Gastroesophageal sphincter (tissue), 4 donors: ENCODE data around the gene ARL11. TPM values are rescaled to one million over a fixed set of nuclear protein-coding genes. Genes with fewer than 3 reads are reported as not detected.

ENCODE experiments used
- ATAC-seq: fragments of 150-250 bp; one replicate; pipeline ENCODE4 v1.9.1; 2016; ENCODE audit warnings: mild to moderate bottlenecking, moderate library complexity
- H3K27ac ChIP-seq, 4 donors: fragments of 200-600 bp; sonication (generic) in 3 of 4; 1 replicate in 3 of 4; 2 replicates in 1 of 4; pipeline ENCODE4 v1.5.1; 2016 to 2019
- H3K27me3 ChIP-seq: fragments of 200-600 bp; sonication (generic); one replicate; pipeline ENCODE4 v1.5.1; 2019
- H3K36me3 ChIP-seq, 2 donors: fragments of 200-600 bp; sonication (generic); one replicate each; pipeline ENCODE4 v1.5.1; 2019; ENCODE audit warnings: control low read depth in 1 of 2
- H3K4me1 ChIP-seq, 3 donors: fragments of 200-600 bp; sonication (generic); 1 replicate in 2 of 3; 2 replicates in 1 of 3; pipeline ENCODE4 v1.5.1; 2016 to 2019; ENCODE audit warnings: control low read depth in 2 of 3
- H3K4me3 ChIP-seq, 2 donors: fragments of 200-600 bp; sonication (generic); one replicate each; pipeline ENCODE4 v1.5.1; 2019; ENCODE audit warnings: mild to moderate bottlenecking in 1 of 2, moderate library complexity in 1 of 2
- H3K9me3 ChIP-seq, 3 donors: fragments of 200-600 bp; sonication (generic); one replicate each; pipeline ENCODE4 v1.5.1; 2017 to 2019; ENCODE audit warnings: control low read depth in 2 of 3
- EP300 ChIP-seq: sonication (generic); formaldehyde crosslinking; IDR thresholded peaks from one replicate; pipeline ENCODE4 v1.6.1; 2017; ENCODE audit warnings: antibody characterized with exemption, mild to moderate bottlenecking
- POLR2A ChIP-seq, 2 donors: fragments of 450-650 bp; IDR thresholded peaks; one replicate each; pipeline ENCODE4 v1.6.1; 2017; ENCODE audit warnings: antibody characterized with exemption in 2 of 2, mild to moderate bottlenecking in 2 of 2, moderate library complexity in 1 of 2
- POLR2AphosphoS5 ChIP-seq: sonication (generic); formaldehyde crosslinking; IDR thresholded peaks from one replicate; pipeline ENCODE4 v1.6.1; 2017; ENCODE audit warnings: antibody characterized with exemption
- WGBS, 2 donors: methylation state at CpG; one replicate each; pipeline ENCODE4 v1.1.5; 2018; ENCODE audit warnings: low coverage in 1 of 2; 5-methylcytosine and 5-hydroxymethylcytosine counted together
- total RNA-seq, 4 donors: library from RNA; depleted of rRNA; stranded (reverse); fragments of >200 nt; gene quantifications; one replicate each; pipeline ENCODE4 v1.1.0, GENCODE V29; 2016
- TF ChIP-seq, protein P1 (sequence below), 4 experiments: fragments of 200-600 bp in 2 of 4; fragments of 450-650 bp in 2 of 4; sonication (generic) in 1 of 4; IDR thresholded peaks; one replicate each; pipeline ENCODE4 v1.5.1; 2017 to 2019; ENCODE audit warnings: antibody characterized with exemption in 4 of 4, mild to moderate bottlenecking in 2 of 4, moderate library complexity in 2 of 4

Gene ARL11
- total RNA-seq, 4 donors from 2014 or later, result 0.15 to 0.94 (median 0.68) TPM

- H3K27me3 ChIP-seq, result no peaks in the 10 kb centered on the region
- no peaks in the 10 kb centered on the region for H3K36me3 ChIP-seq
- ATAC-seq, result no peak
- H3K4me3 ChIP-seq, result no peak overlapping the region
- 69 to 96% methylated on average over 2 of the region's 6 CpGs for WGBS, 2 donors
- H3K9me3 ChIP-seq, result no peaks in the 10 kb centered on the region
- TF ChIP-seq, protein P1, sequence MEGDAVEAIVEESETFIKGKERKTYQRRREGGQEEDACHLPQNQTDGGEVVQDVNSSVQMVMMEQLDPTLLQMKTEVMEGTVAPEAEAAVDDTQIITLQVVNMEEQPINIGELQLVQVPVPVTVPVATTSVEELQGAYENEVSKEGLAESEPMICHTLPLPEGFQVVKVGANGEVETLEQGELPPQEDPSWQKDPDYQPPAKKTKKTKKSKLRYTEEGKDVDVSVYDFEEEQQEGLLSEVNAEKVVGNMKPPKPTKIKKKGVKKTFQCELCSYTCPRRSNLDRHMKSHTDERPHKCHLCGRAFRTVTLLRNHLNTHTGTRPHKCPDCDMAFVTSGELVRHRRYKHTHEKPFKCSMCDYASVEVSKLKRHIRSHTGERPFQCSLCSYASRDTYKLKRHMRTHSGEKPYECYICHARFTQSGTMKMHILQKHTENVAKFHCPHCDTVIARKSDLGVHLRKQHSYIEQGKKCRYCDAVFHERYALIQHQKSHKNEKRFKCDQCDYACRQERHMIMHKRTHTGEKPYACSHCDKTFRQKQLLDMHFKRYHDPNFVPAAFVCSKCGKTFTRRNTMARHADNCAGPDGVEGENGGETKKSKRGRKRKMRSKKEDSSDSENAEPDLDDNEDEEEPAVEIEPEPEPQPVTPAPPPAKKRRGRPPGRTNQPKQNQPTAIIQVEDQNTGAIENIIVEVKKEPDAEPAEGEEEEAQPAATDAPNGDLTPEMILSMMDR (IDR thresholded peaks at IDR 0.05), result no peak
- TF ChIP-seq EP300 (no peak), POLR2AphosphoS5 (no peak), POLR2A (IDR thresholded peaks at IDR 0.05) (no peak)
- no peak overlapping the region for H3K27ac ChIP-seq
- peaks cover 0 to 8% (median 0%) of the 10 kb centered on the region in 3 donors for H3K4me1 ChIP-seq
Observed at GRCh38 chr13:49624229-49624628, 4.1 kb upstream of the ARL11 start.

- no peak overlapping the region for H3K27ac ChIP-seq
Observed at GRCh38 chr13:49625392-49626079, 2.8 kb upstream of the ARL11 start.

DNA sequence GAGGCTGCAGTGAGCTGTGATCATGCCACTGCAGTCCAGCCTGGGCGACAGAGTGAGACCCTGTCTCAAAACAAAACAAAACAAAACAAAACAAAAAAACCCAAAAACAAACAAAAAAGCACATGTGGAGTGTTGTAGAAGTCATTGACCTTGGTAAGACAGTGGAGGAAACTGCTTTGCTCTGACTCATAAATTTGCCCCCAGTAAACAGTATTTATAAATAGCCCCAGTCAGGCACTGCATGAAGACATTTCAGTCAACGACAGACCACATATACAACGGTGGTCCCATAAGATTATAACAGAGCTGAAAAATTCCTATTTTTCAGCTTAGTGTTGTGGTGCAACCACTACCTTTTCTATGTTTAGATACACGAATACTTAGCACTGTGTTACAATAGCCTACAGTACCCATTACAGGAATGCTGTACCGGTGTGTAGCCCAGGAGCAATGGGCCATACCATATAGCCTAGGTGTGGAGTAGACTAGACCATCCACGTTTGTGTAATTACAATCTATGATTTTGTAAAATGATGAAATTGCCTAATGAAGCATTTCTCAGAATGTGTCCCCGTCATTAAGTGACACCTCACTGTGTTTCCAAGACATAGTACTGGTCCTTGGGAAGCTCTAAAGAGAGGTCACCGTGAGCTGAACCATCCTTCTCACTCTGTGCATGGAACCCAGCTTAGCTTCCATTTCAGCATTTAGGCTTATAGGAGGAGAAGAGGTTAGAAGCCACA is 1.1 kb downstream of the ARL11 start:
- Histone ChIP-seq H3K9me3 (no peaks in the 10 kb centered on the region), H3K4me3 (peak overlapping the region in 1 of 2 donors; percentile 33), H3K27me3 (no peaks in the 10 kb centered on the region), H3K4me1 (peaks cover 0 to 8% (median 0%) of the 10 kb centered on the region in 3 donors), H3K27ac (no peak overlapping the region), H3K36me3 (no peaks in the 10 kb centered on the region)
- TF ChIP-seq, protein P1 (IDR thresholded peaks at IDR 0.05), result no peak
- TF ChIP-seq EP300, result no peak
- TF ChIP-seq POLR2AphosphoS5, result no peak
- TF ChIP-seq POLR2A (IDR thresholded peaks at IDR 0.05), result no peak
- ATAC-seq, result no peak
- WGBS, 2 donors, result 68 to 74% methylated on average over 5 to 8 of the region's 8 CpGs

More at GRCh38 chr13:49625392-49626079, 2.8 kb upstream of the ARL11 start:
- no peak for ATAC-seq
- TF ChIP-seq POLR2AphosphoS5 (no peak), POLR2A (IDR thresholded peaks at IDR 0.05) (no peak), EP300 (no peak)
- TF ChIP-seq, protein P1 (IDR thresholded peaks at IDR 0.05), result no peak
- H3K27me3 ChIP-seq, result no peaks in the 10 kb centered on the region
- no peaks in the 10 kb centered on the region for H3K36me3 ChIP-seq
- WGBS, 2 donors, result 60 to 69% methylated on average over 1 to 9 of the region's 12 CpGs
- H3K4me3 ChIP-seq, result no peak overlapping the region
- H3K9me3 ChIP-seq, result no peaks in the 10 kb centered on the region
- H3K4me1 ChIP-seq, result peaks cover 0 to 8% (median 0%) of the 10 kb centered on the region in 3 donors

DNA sequence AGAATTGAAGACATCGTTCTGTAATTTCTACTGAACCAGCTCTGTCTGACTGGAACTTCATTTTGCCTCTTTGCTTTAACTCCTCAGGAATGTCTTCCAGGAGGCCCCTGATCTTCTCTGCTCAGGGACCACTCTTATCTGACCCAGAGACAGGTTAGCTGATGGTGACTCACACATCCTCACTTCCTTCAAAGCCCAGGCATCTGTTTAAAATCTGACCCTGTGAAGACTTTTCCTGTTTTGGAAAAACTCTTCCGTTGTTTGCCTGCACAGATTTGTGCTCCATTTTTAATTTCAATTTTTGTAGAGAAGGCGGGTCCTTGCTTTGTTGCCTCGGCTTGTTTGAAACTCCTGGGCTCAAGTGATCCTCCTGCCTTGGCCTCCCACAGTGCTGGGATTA is 1.6 kb downstream of the ARL11 start:
- Histone ChIP-seq H3K36me3 (no peaks in the 10 kb centered on the region), H3K9me3 (no peaks in the 10 kb centered on the region), H3K4me3 (no peak overlapping the region), H3K27ac (no peak overlapping the region), H3K4me1 (peaks cover 0 to 8% (median 0%) of the 10 kb centered on the region in 3 donors), H3K27me3 (no peaks in the 10 kb centered on the region)
- TF ChIP-seq POLR2A (IDR thresholded peaks at IDR 0.05), result no peak
- TF ChIP-seq, protein P1 (IDR thresholded peaks at IDR 0.05), result no peak
- TF ChIP-seq EP300, result no peak
- TF ChIP-seq POLR2AphosphoS5, result no peak
- 66 to 69% methylated on average over 2 to 4 of the region's 4 CpGs for WGBS, 2 donors
- ATAC-seq, result no peak
